ENCODE data around the gene PPP1R12A. TPM values are rescaled to one million over a fixed set of nuclear protein-coding genes. Genes with fewer than 3 reads are reported as not detected.
A peak's percentile ranks its signal among the peaks of the same experiment; 100 is the strongest.

PPP1R12A gene
- total RNA-seq, 1 donor from 2014 or later = 91.3 TPM

DNA sequence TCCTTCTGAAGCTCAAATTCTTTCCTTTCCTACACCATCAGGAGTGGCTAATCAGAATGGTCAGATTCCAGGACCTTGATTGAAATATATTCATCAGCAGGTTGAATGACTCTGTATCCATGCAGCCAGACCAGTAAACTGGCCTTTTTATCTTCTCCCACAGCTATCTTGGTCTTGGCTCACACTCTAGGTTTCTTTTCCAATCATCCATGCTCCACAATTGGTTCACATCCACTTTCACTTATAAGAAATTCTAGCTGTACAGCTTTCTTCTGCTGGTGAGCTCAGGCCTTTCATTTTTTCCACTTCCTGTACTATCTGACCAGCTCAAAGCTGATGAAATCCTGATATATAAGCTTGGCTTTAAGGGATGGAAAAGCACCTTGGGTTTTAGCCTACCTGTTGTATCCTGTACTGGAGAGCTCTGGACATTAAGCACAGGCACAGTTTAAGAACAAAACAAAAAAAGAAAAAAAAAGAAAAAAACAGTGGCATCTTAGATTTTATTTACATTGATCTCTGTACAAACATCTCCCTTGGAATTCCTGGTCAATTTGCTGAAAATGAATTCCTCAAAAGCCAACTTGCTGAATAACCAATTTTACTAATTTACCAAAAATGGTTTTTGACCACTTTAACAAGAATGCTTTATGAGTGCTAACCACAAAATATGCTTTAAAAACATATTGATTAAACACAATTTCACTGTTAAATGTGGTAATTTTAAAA, 152.6 kb downstream of the PPP1R12A start:
- Histone ChIP-seq H3K27me3 (ENCODE audit: control insufficient read depth in 3 of 3, insufficient read depth in 3 of 3, low read length in 3 of 3) (no peaks in the 10 kb centered on the region), H3K36me3 (ENCODE audit: control insufficient read depth in 3 of 3, insufficient read depth in 3 of 3, low read length in 3 of 3) (peaks cover 3 to 23% (median 20%) of the 10 kb centered on the region in 3 donors), H3K9ac (ENCODE audit: low read depth in 1 of 3, low read length in 3 of 3) (no peak overlapping the region), H3K9me3 (ENCODE audit: control insufficient read depth in 3 of 3, low read length in 3 of 3) (no peaks in the 10 kb centered on the region), H3K4me3 (ENCODE audit: low read length in 3 of 3) (no peak overlapping the region), H3K4me1 (ENCODE audit: control insufficient read depth in 3 of 3, insufficient read depth in 3 of 3, low read length in 3 of 3) (no peaks in the 10 kb centered on the region), H3K27ac (ENCODE audit: low read depth, low read length) (peak overlapping the region; percentile 1)

DNA sequence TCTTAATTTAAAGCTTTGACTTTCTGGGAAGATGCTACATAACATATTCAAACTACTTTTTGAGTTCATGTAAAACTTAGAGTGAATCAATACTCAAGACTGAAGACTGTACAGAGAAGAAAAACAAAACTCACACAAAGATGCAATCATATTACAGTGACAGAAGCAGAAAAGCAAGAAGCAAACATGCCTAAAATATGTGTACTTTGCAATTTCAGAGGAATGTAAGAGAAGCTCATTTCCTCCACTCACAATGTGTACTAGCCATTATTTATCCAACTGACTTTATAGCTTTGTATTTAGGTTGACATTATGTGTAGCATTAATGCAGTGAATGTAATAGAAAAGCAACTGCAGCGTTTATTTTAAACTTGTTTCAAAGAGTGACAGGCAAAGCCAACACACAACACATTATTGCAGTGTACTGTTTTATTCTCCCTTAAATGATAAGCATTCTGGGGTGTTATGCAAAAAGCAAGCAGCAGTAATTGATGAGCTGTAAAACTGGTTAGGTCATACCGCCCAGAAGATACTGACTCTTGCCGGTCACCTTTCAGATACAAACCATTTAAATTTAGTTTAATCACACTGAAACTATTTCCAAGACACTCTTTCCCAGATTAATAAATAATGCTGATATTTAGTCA, 156.0 kb downstream of the PPP1R12A start:
- peaks cover 3 to 16% (median 14%) of the 10 kb centered on the region in 3 donors for H3K36me3 ChIP-seq (ENCODE audit: control insufficient read depth in 3 of 3, insufficient read depth in 3 of 3, low read length in 3 of 3)
- H3K4me3 ChIP-seq (ENCODE audit: low read length in 3 of 3) = no peak overlapping the region
- H3K27me3 ChIP-seq (ENCODE audit: control insufficient read depth in 3 of 3, insufficient read depth in 3 of 3, low read length in 3 of 3) = no peaks in the 10 kb centered on the region
- no peaks in the 10 kb centered on the region for H3K9me3 ChIP-seq (ENCODE audit: control insufficient read depth in 3 of 3, low read length in 3 of 3)
- no peak overlapping the region for H3K9ac ChIP-seq (ENCODE audit: low read depth in 1 of 3, low read length in 3 of 3)
- no peaks in the 10 kb centered on the region for H3K4me1 ChIP-seq (ENCODE audit: control insufficient read depth in 3 of 3, insufficient read depth in 3 of 3, low read length in 3 of 3)
- H3K27ac ChIP-seq (ENCODE audit: low read depth, low read length) = no peak overlapping the region

DNA sequence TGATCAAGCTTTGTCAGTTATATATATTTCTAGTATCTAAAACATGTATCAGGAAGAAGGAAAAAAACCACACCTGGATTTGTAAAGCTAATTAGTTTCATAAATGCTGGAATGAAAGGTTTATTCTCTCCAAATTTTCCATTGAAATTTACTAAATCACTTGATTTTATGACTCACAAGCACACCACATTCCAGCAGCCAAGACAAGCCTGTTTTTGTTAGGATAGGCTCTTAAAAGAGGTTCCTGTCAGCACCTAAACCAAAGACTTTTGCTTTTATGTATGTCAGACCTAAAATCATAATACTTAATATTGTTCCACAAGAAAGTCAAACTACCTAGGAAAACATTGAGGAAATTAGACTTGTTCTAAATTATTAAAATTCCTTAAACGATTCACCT, 158.8 kb downstream of the PPP1R12A start:
- Histone ChIP-seq H3K36me3 (ENCODE audit: control insufficient read depth in 3 of 3, insufficient read depth in 3 of 3, low read length in 3 of 3) (peaks cover 3 to 14% (median 11%) of the 10 kb centered on the region in 3 donors), H3K27ac (ENCODE audit: low read depth, low read length) (no peak overlapping the region), H3K9ac (ENCODE audit: low read depth in 1 of 3, low read length in 3 of 3) (peak overlapping the region in 1 of 3 donors; percentile 3)

DNA sequence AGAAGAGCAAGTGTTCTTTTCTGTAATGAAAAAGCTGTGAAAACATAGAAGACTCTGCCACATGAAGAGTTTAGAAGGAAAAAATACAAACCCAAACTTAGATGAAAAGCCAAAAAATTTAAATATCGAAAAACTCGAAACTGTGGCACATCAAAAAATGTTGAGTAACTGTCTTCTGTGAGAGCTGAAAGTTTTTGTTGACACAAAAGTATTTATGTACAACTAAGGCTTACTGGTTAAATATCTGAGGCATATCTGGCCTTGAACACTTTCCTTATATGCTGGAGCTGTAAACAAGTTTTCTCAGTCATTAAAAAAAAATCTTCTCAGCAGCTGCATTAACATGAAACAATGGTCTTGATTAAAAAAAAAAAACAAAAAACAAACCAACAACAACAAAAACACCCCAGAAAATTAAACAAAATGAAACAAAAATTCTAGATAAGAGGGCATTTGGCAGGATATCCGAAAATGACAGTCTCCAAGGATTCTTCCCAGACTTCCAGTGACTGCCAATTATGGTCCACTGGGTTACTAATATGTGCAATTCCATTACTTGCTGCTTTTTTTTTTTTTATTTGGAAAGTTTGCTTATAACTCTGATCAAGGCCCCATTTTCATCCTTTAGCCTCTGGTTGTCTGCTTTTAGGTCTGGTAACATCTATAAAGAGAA, 159.4 kb downstream of the PPP1R12A start:
- Histone ChIP-seq H3K27me3 (ENCODE audit: control insufficient read depth in 3 of 3, insufficient read depth in 3 of 3, low read length in 3 of 3) (no peaks in the 10 kb centered on the region), H3K9ac (ENCODE audit: low read depth in 1 of 3, low read length in 3 of 3) (no peak overlapping the region), H3K27ac (ENCODE audit: low read depth, low read length) (no peak overlapping the region), H3K4me1 (ENCODE audit: control insufficient read depth in 3 of 3, insufficient read depth in 3 of 3, low read length in 3 of 3) (no peaks in the 10 kb centered on the region), H3K9me3 (ENCODE audit: control insufficient read depth in 3 of 3, low read length in 3 of 3) (no peaks in the 10 kb centered on the region), H3K4me3 (ENCODE audit: low read length in 3 of 3) (no peak overlapping the region), H3K36me3 (ENCODE audit: control insufficient read depth in 3 of 3, insufficient read depth in 3 of 3, low read length in 3 of 3) (peaks cover 3 to 14% (median 11%) of the 10 kb centered on the region in 3 donors)

More for the DNA sequence above, 158.8 kb downstream of the PPP1R12A start:
- Histone ChIP-seq H3K4me3 (ENCODE audit: low read length in 3 of 3) (no peak overlapping the region), H3K27me3 (ENCODE audit: control insufficient read depth in 3 of 3, insufficient read depth in 3 of 3, low read length in 3 of 3) (no peaks in the 10 kb centered on the region), H3K9me3 (ENCODE audit: control insufficient read depth in 3 of 3, low read length in 3 of 3) (no peaks in the 10 kb centered on the region), H3K4me1 (ENCODE audit: control insufficient read depth in 3 of 3, insufficient read depth in 3 of 3, low read length in 3 of 3) (no peaks in the 10 kb centered on the region)

DNA sequence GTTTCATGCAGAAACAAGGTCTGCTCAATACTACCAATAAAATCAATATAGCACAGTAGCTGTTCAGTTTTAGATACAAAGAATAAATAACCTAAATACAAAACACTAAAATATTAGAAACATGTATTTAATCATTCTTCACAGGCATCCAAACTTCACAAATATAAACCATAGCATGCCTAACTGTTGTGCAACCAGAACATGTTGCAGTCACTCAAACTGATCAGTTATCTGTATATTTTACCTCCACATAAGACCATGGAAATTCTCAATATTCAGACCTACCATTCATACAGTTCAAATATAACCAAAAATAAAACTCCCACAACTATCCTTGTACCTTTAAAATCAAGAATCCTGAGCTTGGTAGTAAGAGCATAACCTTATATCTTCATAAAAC, 161.0 kb downstream of the PPP1R12A start:
- H3K4me3 ChIP-seq (ENCODE audit: low read length in 3 of 3) = no peak overlapping the region
- H3K9me3 ChIP-seq (ENCODE audit: control insufficient read depth in 3 of 3, low read length in 3 of 3) = no peaks in the 10 kb centered on the region
- no peaks in the 10 kb centered on the region for H3K4me1 ChIP-seq (ENCODE audit: control insufficient read depth in 3 of 3, insufficient read depth in 3 of 3, low read length in 3 of 3)
- H3K27me3 ChIP-seq (ENCODE audit: control insufficient read depth in 3 of 3, insufficient read depth in 3 of 3, low read length in 3 of 3) = no peaks in the 10 kb centered on the region
- H3K9ac ChIP-seq (ENCODE audit: low read depth in 1 of 3, low read length in 3 of 3) = no peak overlapping the region
- H3K36me3 ChIP-seq (ENCODE audit: control insufficient read depth in 3 of 3, insufficient read depth in 3 of 3, low read length in 3 of 3) = peaks cover 0 to 7% (median 5%) of the 10 kb centered on the region in 3 donors
- H3K27ac ChIP-seq (ENCODE audit: low read depth, low read length) = no peak overlapping the region

DNA sequence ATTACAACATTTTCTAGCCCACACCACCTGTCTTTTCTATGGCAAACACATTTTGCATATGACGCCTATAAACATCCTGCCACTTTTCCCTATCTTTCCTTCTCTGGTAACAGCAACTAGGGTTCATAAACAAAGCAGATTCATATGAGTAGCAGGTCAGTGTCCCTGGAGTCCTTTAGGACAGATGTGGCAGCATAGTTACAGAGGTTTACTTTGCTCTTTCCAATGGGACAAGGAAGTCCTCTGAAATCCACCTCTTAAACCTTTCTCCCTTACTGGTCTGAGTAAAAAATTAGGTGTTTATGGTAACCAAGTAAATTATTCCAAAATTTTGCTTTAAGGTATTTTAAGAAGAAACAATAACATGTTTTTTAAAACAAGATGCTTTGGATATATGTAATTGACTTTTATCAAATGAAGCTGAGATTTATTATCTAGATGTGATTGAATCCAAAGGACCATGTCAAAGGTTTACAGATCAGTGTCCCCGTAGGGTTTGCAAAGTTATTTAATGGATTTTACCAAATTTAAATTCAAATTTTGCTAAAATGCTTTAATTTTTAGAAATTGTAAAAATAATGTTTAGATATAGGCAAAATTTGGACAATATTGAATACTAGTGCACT, 164.9 kb downstream of the PPP1R12A start:
- Histone ChIP-seq H3K27ac (ENCODE audit: low read depth, low read length) (no peak overlapping the region), H3K4me3 (ENCODE audit: low read length in 3 of 3) (no peak overlapping the region), H3K9me3 (ENCODE audit: control insufficient read depth in 3 of 3, low read length in 3 of 3) (no peaks in the 10 kb centered on the region), H3K4me1 (ENCODE audit: control insufficient read depth in 3 of 3, insufficient read depth in 3 of 3, low read length in 3 of 3) (no peaks in the 10 kb centered on the region), H3K27me3 (ENCODE audit: control insufficient read depth in 3 of 3, insufficient read depth in 3 of 3, low read length in 3 of 3) (no peaks in the 10 kb centered on the region), H3K36me3 (ENCODE audit: control insufficient read depth in 3 of 3, insufficient read depth in 3 of 3, low read length in 3 of 3) (peaks cover 0 to 3% (median 3%) of the 10 kb centered on the region in 3 donors), H3K9ac (ENCODE audit: low read depth in 1 of 3, low read length in 3 of 3) (no peak overlapping the region)

DNA sequence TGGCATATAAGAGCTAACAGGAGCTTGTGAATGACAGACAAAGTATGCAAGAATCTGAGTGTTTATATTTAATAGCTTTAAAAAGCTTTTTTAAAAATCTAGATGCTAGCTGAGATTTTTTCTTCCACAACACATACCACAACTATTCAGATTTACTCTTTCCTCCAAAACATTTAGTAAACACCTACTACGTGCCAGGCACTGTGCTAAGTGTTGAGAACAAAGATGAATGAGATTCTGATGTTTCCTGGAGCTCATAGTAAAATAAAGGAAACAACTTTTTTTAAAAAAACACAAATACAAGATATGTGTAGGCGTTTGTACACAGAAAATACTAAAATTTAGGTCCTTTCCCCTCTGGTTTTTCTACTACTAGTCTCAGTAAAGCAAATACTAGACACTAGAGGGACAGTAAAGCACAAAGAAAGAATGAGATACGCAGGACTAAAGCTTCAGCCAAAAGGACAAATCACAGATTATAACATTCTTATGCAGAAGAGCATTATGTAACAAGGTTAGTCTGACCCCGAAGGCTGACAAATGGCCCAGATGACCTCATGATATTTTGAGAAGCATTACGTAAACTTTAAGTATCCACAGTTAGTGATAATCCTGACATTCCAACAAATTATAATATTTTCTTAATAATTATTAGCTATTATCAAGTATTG, 165.6 kb downstream of the PPP1R12A start:
- Histone ChIP-seq H3K4me3 (ENCODE audit: low read length in 3 of 3) (no peak overlapping the region), H3K9ac (ENCODE audit: low read depth in 1 of 3, low read length in 3 of 3) (no peak overlapping the region), H3K9me3 (ENCODE audit: control insufficient read depth in 3 of 3, low read length in 3 of 3) (no peaks in the 10 kb centered on the region), H3K4me1 (ENCODE audit: control insufficient read depth in 3 of 3, insufficient read depth in 3 of 3, low read length in 3 of 3) (no peaks in the 10 kb centered on the region), H3K27ac (ENCODE audit: low read depth, low read length) (no peak overlapping the region), H3K36me3 (ENCODE audit: control insufficient read depth in 3 of 3, insufficient read depth in 3 of 3, low read length in 3 of 3) (no peaks in the 10 kb centered on the region), H3K27me3 (ENCODE audit: control insufficient read depth in 3 of 3, insufficient read depth in 3 of 3, low read length in 3 of 3) (no peaks in the 10 kb centered on the region)

DNA sequence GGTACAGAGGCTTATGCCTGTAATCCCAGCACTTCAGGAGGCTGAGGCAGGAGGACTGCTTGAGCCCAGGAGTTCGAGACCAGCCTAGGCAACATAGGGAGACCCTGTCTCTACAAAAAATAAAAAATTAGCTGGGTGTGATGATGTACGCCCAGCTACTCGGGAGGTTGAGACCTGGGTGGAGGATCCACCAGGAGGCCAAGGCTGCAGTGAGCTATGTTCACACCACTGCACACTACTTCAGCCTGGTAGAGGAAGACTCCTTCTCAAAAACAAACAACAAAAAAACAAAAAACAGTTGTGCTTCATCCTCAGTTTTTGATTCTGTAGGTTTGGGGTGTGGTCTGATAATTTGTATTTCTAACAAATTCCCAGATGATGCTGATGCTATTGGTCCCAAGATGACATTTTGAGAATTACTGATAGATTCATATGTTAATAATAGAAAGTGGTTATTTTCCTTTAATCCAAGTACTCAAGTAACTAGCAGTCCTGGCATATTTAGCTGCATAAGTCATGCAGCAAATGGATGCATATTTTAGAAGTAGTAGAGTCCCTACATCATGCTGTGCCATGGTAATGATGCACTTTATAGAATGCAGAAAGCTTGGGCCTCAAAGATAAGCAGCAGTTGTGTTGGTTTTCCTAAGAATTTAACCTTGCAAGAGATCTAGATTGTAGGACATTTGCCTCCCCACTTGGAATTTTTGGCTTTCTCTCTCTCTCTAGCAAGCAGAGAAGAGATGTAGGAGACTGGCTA, 168.0 kb downstream of the PPP1R12A start:
- Histone ChIP-seq H3K27ac (ENCODE audit: low read depth, low read length) (no peak overlapping the region), H3K4me3 (ENCODE audit: low read length in 3 of 3) (no peak overlapping the region), H3K9ac (ENCODE audit: low read depth in 1 of 3, low read length in 3 of 3) (no peak overlapping the region), H3K4me1 (ENCODE audit: control insufficient read depth in 3 of 3, insufficient read depth in 3 of 3, low read length in 3 of 3) (no peaks in the 10 kb centered on the region), H3K27me3 (ENCODE audit: control insufficient read depth in 3 of 3, insufficient read depth in 3 of 3, low read length in 3 of 3) (no peaks in the 10 kb centered on the region), H3K36me3 (ENCODE audit: control insufficient read depth in 3 of 3, insufficient read depth in 3 of 3, low read length in 3 of 3) (no peaks in the 10 kb centered on the region), H3K9me3 (ENCODE audit: control insufficient read depth in 3 of 3, low read length in 3 of 3) (no peaks in the 10 kb centered on the region)

DNA sequence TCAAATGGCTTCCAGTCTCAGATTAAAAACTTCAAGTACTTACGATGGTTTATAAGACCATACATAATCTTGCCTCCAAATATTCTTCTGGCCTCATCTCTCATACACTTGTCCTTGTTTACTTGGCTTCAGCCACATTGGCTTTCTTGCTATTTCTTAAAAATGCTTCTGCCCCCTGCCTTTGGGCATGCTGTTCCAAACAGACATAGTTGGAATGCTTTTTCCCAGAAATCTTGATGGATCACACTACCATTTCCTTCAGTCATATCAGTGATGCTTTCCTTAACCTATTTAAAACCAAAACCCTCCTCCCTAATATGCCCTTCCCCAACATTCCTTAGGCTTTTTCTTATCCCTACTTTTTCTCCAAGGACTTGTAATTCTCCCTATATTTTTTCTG, 169.7 kb downstream of the PPP1R12A start:
- Histone ChIP-seq H3K9me3 (ENCODE audit: control insufficient read depth in 3 of 3, low read length in 3 of 3) (no peaks in the 10 kb centered on the region), H3K36me3 (ENCODE audit: control insufficient read depth in 3 of 3, insufficient read depth in 3 of 3, low read length in 3 of 3) (no peaks in the 10 kb centered on the region), H3K9ac (ENCODE audit: low read depth in 1 of 3, low read length in 3 of 3) (no peak overlapping the region), H3K27ac (ENCODE audit: low read depth, low read length) (no peak overlapping the region), H3K27me3 (ENCODE audit: control insufficient read depth in 3 of 3, insufficient read depth in 3 of 3, low read length in 3 of 3) (no peaks in the 10 kb centered on the region), H3K4me3 (ENCODE audit: low read length in 3 of 3) (no peak overlapping the region), H3K4me1 (ENCODE audit: control insufficient read depth in 3 of 3, insufficient read depth in 3 of 3, low read length in 3 of 3) (no peaks in the 10 kb centered on the region)

Measured in skeletal muscle tissue (tissue), 4 donors.